Measurements from ENCODE around the gene RALGAPA2. TPM values are rescaled to one million over a fixed set of nuclear protein-coding genes. Genes with fewer than 3 reads are reported as not detected.

Gene RALGAPA2
- 13.4 TPM for total RNA-seq (2021; ENCODE audit: unreplicated experiment)
- 8.7 TPM for polyA plus RNA-seq (2012; ENCODE audit: insufficient read length)
- percentile 64 among the genes with signal in this experiment for Bru-seq, nascent RNA
- percentile 54 among the genes with signal in this experiment for BruChase-seq, experiment 1, labeled RNA remaining after a 2-hour chase
- BruChase-seq, experiment 2, labeled RNA remaining after a 6-hour chase = percentile 53 among the genes with signal in this experiment
- long read RNA-seq, partial matches to known transcripts = 2 of 11 reads
- long read RNA-seq, other reads (novel, unspliced or antisense) = 9 of 11 reads

DNA sequence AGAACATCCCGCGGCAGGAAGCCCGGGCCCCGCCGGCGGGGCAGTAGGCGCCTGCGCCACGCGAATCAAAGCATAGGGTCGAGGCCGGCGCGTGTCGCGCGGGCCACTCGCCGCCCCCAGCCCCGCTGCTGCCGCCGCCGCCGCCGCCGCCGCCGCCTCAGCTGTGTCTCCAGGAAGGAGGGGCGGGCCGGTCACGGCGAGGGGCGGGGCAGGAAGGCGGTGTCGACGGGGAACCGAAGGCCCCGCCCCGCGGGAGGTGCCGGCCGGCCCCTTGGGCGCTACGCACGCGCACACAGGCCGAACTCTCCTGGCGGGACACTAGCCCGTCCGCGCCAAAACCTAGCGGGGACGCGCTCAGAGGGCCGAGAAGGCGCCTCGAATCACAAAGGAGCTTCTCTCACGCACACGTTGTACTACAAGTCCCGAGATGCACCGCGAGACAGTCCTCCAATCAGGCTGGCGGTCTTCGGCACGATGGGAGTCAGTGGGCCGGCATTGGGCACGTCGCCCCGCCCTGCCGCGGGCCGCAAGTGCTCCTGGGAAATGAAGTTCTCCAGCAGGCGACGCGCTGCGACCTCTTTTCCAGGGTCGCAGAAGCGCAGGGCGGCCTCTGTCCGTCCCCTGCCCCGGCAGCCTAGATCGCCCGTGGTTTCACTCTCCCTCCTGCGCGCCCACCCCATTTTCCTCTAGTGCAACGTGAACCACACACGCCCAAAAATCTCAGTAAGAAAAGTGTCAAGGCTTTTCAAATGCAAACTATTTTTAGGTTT lies at the start of gene RALGAPA2:
RALGAPA2 (minus strand) TSS at position 171 of the 770 bp plus-strand sequence; CDS start at position 7, 164 bp downstream.
- DNase-seq (ENCODE audit: low read depth, low spot score) (peak; percentile 90), ATAC-seq (peak; percentile 98)
- no TSS peak for BruUV-seq (replicated peaks)
- Histone ChIP-seq H3K4me1 (ENCODE audit: control insufficient read depth, insufficient read depth, low read length) (peaks cover 11% of the 10 kb centered on the region), H3K36me3 (ENCODE audit: control insufficient read depth, insufficient read depth, low read length) (no peaks in the 10 kb centered on the region), H3K4me3 (ENCODE audit: low read depth in 2 of 2, low read length in 2 of 2) (peak within 1 kb of the TSS; percentile 72), H3K27ac (ENCODE audit: low read length) (peak within 1 kb of the TSS; percentile 55), H3K27me3 (ENCODE audit: control insufficient read depth, insufficient read depth, low read length) (no peaks in the 10 kb centered on the region), H3K9me3 (ENCODE audit: control insufficient read depth, insufficient read depth, low read depth, low read length) (no peaks in the 10 kb centered on the region)
- intact Hi-C loops (cut with micrococcal nuclease; ENCODE audit: unreplicated experiment) (no loop called here), in situ Hi-C loops (cut with HindIII; ENCODE audit: low pct_unique_long_range_greater_than_20kb, low sequenced_read_pairs) (no loop called here)
- ChIA-PET POLR2A (interaction anchor here (0.6 kb wide), 1 partner anchor 24 kb away, joined by 7 read pairs; no protein-coding TSS in a partner anchor), CTCF (no interaction called here)
- TF ChIP-seq, protein P1, sequence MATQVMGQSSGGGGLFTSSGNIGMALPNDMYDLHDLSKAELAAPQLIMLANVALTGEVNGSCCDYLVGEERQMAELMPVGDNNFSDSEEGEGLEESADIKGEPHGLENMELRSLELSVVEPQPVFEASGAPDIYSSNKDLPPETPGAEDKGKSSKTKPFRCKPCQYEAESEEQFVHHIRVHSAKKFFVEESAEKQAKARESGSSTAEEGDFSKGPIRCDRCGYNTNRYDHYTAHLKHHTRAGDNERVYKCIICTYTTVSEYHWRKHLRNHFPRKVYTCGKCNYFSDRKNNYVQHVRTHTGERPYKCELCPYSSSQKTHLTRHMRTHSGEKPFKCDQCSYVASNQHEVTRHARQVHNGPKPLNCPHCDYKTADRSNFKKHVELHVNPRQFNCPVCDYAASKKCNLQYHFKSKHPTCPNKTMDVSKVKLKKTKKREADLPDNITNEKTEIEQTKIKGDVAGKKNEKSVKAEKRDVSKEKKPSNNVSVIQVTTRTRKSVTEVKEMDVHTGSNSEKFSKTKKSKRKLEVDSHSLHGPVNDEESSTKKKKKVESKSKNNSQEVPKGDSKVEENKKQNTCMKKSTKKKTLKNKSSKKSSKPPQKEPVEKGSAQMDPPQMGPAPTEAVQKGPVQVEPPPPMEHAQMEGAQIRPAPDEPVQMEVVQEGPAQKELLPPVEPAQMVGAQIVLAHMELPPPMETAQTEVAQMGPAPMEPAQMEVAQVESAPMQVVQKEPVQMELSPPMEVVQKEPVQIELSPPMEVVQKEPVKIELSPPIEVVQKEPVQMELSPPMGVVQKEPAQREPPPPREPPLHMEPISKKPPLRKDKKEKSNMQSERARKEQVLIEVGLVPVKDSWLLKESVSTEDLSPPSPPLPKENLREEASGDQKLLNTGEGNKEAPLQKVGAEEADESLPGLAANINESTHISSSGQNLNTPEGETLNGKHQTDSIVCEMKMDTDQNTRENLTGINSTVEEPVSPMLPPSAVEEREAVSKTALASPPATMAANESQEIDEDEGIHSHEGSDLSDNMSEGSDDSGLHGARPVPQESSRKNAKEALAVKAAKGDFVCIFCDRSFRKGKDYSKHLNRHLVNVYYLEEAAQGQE (IDR thresholded peaks at IDR 0.05; ENCODE audit: insufficient read depth in 1 of 2, low read depth in 2 of 2, low read length in 1 of 2) = no peak
- TF ChIP-seq, protein P2, sequence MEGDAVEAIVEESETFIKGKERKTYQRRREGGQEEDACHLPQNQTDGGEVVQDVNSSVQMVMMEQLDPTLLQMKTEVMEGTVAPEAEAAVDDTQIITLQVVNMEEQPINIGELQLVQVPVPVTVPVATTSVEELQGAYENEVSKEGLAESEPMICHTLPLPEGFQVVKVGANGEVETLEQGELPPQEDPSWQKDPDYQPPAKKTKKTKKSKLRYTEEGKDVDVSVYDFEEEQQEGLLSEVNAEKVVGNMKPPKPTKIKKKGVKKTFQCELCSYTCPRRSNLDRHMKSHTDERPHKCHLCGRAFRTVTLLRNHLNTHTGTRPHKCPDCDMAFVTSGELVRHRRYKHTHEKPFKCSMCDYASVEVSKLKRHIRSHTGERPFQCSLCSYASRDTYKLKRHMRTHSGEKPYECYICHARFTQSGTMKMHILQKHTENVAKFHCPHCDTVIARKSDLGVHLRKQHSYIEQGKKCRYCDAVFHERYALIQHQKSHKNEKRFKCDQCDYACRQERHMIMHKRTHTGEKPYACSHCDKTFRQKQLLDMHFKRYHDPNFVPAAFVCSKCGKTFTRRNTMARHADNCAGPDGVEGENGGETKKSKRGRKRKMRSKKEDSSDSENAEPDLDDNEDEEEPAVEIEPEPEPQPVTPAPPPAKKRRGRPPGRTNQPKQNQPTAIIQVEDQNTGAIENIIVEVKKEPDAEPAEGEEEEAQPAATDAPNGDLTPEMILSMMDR (IDR thresholded peaks at IDR 0.05) = no peak
- TF ChIP-seq TCF7L2 (IDR thresholded peaks at IDR 0.05; ENCODE audit: low read depth, low read length) (no peak), SIN3A (IDR thresholded peaks at IDR 0.05; ENCODE audit: borderline replicate concordance, insufficient read depth, low read depth, low read length) (no peak), POLR2AphosphoS5 (IDR thresholded peaks at IDR 0.05; ENCODE audit: low read depth, low read length) (no peak)

DNA sequence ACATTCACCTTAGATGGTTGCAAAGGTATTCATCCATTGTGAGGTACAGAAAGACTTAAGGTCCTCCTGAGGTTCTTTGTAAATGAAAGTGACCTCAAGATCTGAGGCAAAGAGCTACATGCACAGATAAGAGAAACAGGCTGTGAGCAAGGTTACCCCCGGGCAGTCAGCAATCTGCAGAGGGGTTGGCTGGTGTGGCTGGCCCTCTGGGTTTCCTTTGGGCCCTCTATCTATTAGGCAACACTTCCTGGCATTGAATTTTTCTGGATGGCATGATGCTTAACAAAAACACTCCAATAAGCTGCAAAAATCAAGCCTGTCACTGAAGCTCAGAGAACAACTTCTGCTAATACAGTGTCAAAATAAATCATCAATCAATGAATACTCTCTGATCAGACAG lies 48.9 kb upstream of the RALGAPA2 start:
- Histone ChIP-seq H3K36me3 (ENCODE audit: control insufficient read depth, insufficient read depth, low read length) (no peaks in the 10 kb centered on the region), H3K9me3 (ENCODE audit: control insufficient read depth, insufficient read depth, low read depth, low read length) (no peaks in the 10 kb centered on the region), H3K27me3 (ENCODE audit: control insufficient read depth, insufficient read depth, low read length) (no peaks in the 10 kb centered on the region; the same call in 1 of the 2 replicates), H3K27ac (ENCODE audit: low read length) (no peak overlapping the region), H3K4me1 (ENCODE audit: control insufficient read depth, insufficient read depth, low read length) (no peaks in the 10 kb centered on the region), H3K4me3 (ENCODE audit: low read depth in 2 of 2, low read length in 2 of 2) (no peak overlapping the region)
- ChIA-PET CTCF (no interaction called here), POLR2A (no interaction called here)
- DNase-seq (ENCODE audit: low read depth, low spot score) = no peak
- intact Hi-C loops (cut with micrococcal nuclease; ENCODE audit: unreplicated experiment) (no loop called here), in situ Hi-C loops (cut with HindIII; ENCODE audit: low pct_unique_long_range_greater_than_20kb, low sequenced_read_pairs) (no loop called here)
- no TSS peak for BruUV-seq (replicated peaks)
- no peak for ATAC-seq
- TF ChIP-seq POLR2AphosphoS5 (IDR thresholded peaks at IDR 0.05; ENCODE audit: low read depth, low read length) (no peak), TCF7L2 (IDR thresholded peaks at IDR 0.05; ENCODE audit: low read depth, low read length) (no peak), SIN3A (IDR thresholded peaks at IDR 0.05; ENCODE audit: borderline replicate concordance, insufficient read depth, low read depth, low read length) (no peak)
- TF ChIP-seq, protein P2 (IDR thresholded peaks at IDR 0.05) = no peak
- TF ChIP-seq, protein P1 (IDR thresholded peaks at IDR 0.05; ENCODE audit: insufficient read depth in 1 of 2, low read depth in 2 of 2, low read length in 1 of 2) = no peak

Data from Panc1 (cell line).